Endothelial cell (in vitro differentiated cells): ENCODE data around the gene CPA2. TPM values are rescaled to one million over a fixed set of nuclear protein-coding genes. Genes with fewer than 3 reads are reported as not detected.
A peak's percentile ranks its signal among the peaks of the same experiment; 100 is the strongest.
"Not testable (repeated sequence)": the region's sequence is repeated elsewhere in the genome, so short reads cannot be mapped to it uniquely, and the experiment has no call there.

Experiments used
- DNase-seq: peaks from one replicate; pipeline ENCODE4 v3.0.0; 2021; ENCODE audit warnings: low spot score
- H3K27ac Mint-ChIP-seq: one replicate; pipeline ENCODE4 v1.8.0; 2021; ENCODE audit warnings: mixed read lengths, inconsistent platforms; ENCODE audit not compliant: unreplicated experiment
- H3K27me3 Mint-ChIP-seq: one replicate; pipeline ENCODE4 v1.8.0; 2021; ENCODE audit warnings: mild to moderate bottlenecking, moderate library complexity, mixed read lengths, inconsistent platforms; ENCODE audit not compliant: unreplicated experiment
- H3K36me3 Mint-ChIP-seq: one replicate; pipeline ENCODE4 v1.8.0; 2021; ENCODE audit warnings: mild to moderate bottlenecking, low read depth, mixed read lengths, inconsistent platforms; ENCODE audit not compliant: unreplicated experiment
- H3K4me1 Mint-ChIP-seq: one replicate; pipeline ENCODE4 v1.8.0; 2021; ENCODE audit warnings: mild to moderate bottlenecking, mixed read lengths, inconsistent platforms; ENCODE audit not compliant: unreplicated experiment
- H3K4me3 Mint-ChIP-seq: one replicate; pipeline ENCODE4 v1.8.0; 2021; ENCODE audit warnings: mild to moderate bottlenecking, mixed read lengths, inconsistent platforms; ENCODE audit not compliant: unreplicated experiment
- H3K9me3 Mint-ChIP-seq: one replicate; pipeline ENCODE4 v1.8.0; 2021; ENCODE audit warnings: mixed read lengths, inconsistent platforms; ENCODE audit not compliant: unreplicated experiment
- CTCF ChIP-seq: fragments of 200-600 bp; sonication (generic); IDR thresholded peaks from one replicate; pipeline ENCODE4 v1.5.0; 2021; ENCODE audit warnings: antibody characterized with exemption; ENCODE audit not compliant: unreplicated experiment
- total RNA-seq: library from RNA; stranded (reverse); fragmentation: NEBNext Ultra II Directional; extraction: Animal tissue kit (Norgen Biotek cat#: 25700); gene quantifications from one replicate; pipeline ENCODE4 v1.2.1, GENCODE V29; 2021; ENCODE audit not compliant: unreplicated experiment

Gene CPA2
- total RNA-seq, 1 donor from 2014 or later: not detected

- TF ChIP-seq CTCF: no peak
- H3K4me1 Mint-ChIP-seq: no peaks in the 10 kb centered on the region
- H3K36me3 Mint-ChIP-seq: no peaks in the 10 kb centered on the region
- H3K27ac Mint-ChIP-seq: no peak overlapping the region
- no peak for DNase-seq
- no peak overlapping the region for H3K4me3 Mint-ChIP-seq
- peaks cover 1% of the 10 kb centered on the region for H3K27me3 Mint-ChIP-seq
- H3K9me3 Mint-ChIP-seq: no peaks in the 10 kb centered on the region
These were observed 26.4 kb upstream of the CPA2 start for GRCh38 chr7:130240240-130240639.

- no peaks in the 10 kb centered on the region for H3K36me3 Mint-ChIP-seq
- peak; percentile 86 for TF ChIP-seq CTCF
These were observed 24.3 kb upstream of the CPA2 start for GRCh38 chr7:130242198-130243014.

GRCh38 chr7:130243486-130243885 lies 23.2 kb upstream of the CPA2 start:
- H3K27ac Mint-ChIP-seq, H3K27me3 Mint-ChIP-seq, H3K9me3 Mint-ChIP-seq: not testable (repeated sequence)

More at GRCh38 chr7:130242198-130243014, 24.3 kb upstream of the CPA2 start:
- peaks cover 1% of the 10 kb centered on the region for H3K27me3 Mint-ChIP-seq
- H3K4me3 Mint-ChIP-seq: no peak overlapping the region
- peak; percentile 70 for DNase-seq
- H3K9me3 Mint-ChIP-seq: no peaks in the 10 kb centered on the region
- no peaks in the 10 kb centered on the region for H3K4me1 Mint-ChIP-seq
- no peak overlapping the region for H3K27ac Mint-ChIP-seq

GRCh38 chr7:130246491-130246890 lies 20.2 kb upstream of the CPA2 start:
- H3K9me3 Mint-ChIP-seq, H3K36me3 Mint-ChIP-seq, H3K27ac Mint-ChIP-seq: not testable (repeated sequence)

More at GRCh38 chr7:130243486-130243885, 23.2 kb upstream of the CPA2 start:
- H3K4me3 Mint-ChIP-seq, DNase-seq, H3K4me1 Mint-ChIP-seq, H3K36me3 Mint-ChIP-seq: not testable (repeated sequence)

GRCh38 chr7:130248842-130249241 lies 17.8 kb upstream of the CPA2 start:
- not testable (repeated sequence) for H3K4me1 Mint-ChIP-seq, H3K27me3 Mint-ChIP-seq, DNase-seq, H3K36me3 Mint-ChIP-seq, H3K4me3 Mint-ChIP-seq, H3K9me3 Mint-ChIP-seq, H3K27ac Mint-ChIP-seq

More at GRCh38 chr7:130246491-130246890, 20.2 kb upstream of the CPA2 start:
- H3K4me3 Mint-ChIP-seq, H3K4me1 Mint-ChIP-seq, H3K27me3 Mint-ChIP-seq, DNase-seq: not testable (repeated sequence)

- H3K27ac Mint-ChIP-seq, H3K4me1 Mint-ChIP-seq, H3K9me3 Mint-ChIP-seq: not testable (repeated sequence)
These were observed 17.0 kb upstream of the CPA2 start for GRCh38 chr7:130249626-130250025.

GRCh38 chr7:130254555-130254954 lies 12.1 kb upstream of the CPA2 start:
- no peak for DNase-seq
- H3K27ac Mint-ChIP-seq: no peak overlapping the region
- H3K9me3 Mint-ChIP-seq: peaks cover 7% of the 10 kb centered on the region
- H3K36me3 Mint-ChIP-seq: peaks cover 12% of the 10 kb centered on the region
- no peaks in the 10 kb centered on the region for H3K27me3 Mint-ChIP-seq
- no peak for TF ChIP-seq CTCF
- H3K4me3 Mint-ChIP-seq: no peak overlapping the region
- no peaks in the 10 kb centered on the region for H3K4me1 Mint-ChIP-seq

More at GRCh38 chr7:130249626-130250025, 17.0 kb upstream of the CPA2 start:
- H3K27me3 Mint-ChIP-seq, H3K36me3 Mint-ChIP-seq, H3K4me3 Mint-ChIP-seq, DNase-seq: not testable (repeated sequence)
